Measurements from ENCODE around the gene SEC16B. TPM values are rescaled to one million over a fixed set of nuclear protein-coding genes. Genes with fewer than 3 reads are reported as not detected.

SEC16B gene
- total and polyA plus RNA-seq, 9 of the 15 experiments (the other 6 are each of a cell fraction or from before 2014, with no cell fraction given), result not detected

DNA sequence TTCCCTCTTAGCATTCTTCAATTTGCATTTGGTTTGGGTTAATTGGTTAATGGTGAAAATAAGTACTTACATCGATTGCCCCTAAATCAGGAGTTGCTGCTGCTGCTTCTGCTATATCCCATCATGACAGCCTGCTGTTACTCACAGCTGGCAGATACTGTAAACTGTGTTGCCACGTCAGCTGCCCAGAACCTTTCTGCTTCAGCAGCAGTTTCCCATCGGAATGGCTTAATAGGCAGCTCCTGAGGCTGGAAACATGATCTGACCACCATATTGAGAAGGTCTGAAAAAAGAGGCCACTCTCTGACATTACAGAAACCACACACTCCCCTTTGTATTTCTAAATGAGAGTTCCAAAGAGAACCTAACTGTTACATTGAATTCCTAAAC is 14.3 kb upstream of the SEC16B start (continued):
- TF ChIP-seq, protein P1, sequence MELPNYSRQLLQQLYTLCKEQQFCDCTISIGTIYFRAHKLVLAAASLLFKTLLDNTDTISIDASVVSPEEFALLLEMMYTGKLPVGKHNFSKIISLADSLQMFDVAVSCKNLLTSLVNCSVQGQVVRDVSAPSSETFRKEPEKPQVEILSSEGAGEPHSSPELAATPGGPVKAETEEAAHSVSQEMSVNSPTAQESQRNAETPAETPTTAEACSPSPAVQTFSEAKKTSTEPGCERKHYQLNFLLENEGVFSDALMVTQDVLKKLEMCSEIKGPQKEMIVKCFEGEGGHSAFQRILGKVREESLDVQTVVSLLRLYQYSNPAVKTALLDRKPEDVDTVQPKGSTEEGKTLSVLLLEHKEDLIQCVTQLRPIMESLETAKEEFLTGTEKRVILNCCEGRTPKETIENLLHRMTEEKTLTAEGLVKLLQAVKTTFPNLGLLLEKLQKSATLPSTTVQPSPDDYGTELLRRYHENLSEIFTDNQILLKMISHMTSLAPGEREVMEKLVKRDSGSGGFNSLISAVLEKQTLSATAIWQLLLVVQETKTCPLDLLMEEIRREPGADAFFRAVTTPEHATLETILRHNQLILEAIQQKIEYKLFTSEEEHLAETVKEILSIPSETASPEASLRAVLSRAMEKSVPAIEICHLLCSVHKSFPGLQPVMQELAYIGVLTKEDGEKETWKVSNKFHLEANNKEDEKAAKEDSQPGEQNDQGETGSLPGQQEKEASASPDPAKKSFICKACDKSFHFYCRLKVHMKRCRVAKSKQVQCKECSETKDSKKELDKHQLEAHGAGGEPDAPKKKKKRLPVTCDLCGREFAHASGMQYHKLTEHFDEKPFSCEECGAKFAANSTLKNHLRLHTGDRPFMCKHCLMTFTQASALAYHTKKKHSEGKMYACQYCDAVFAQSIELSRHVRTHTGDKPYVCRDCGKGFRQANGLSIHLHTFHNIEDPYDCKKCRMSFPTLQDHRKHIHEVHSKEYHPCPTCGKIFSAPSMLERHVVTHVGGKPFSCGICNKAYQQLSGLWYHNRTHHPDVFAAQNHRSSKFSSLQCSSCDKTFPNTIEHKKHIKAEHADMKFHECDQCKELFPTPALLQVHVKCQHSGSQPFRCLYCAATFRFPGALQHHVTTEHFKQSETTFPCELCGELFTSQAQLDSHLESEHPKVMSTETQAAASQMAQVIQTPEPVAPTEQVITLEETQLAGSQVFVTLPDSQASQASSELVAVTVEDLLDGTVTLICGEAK (IDR thresholded peaks at IDR 0.05), result peak; percentile 81
- TF ChIP-seq, protein P1 (CRISPR knock-in tag; IDR thresholded peaks at IDR 0.05), result no peak
- TF ChIP-seq, protein P2, sequence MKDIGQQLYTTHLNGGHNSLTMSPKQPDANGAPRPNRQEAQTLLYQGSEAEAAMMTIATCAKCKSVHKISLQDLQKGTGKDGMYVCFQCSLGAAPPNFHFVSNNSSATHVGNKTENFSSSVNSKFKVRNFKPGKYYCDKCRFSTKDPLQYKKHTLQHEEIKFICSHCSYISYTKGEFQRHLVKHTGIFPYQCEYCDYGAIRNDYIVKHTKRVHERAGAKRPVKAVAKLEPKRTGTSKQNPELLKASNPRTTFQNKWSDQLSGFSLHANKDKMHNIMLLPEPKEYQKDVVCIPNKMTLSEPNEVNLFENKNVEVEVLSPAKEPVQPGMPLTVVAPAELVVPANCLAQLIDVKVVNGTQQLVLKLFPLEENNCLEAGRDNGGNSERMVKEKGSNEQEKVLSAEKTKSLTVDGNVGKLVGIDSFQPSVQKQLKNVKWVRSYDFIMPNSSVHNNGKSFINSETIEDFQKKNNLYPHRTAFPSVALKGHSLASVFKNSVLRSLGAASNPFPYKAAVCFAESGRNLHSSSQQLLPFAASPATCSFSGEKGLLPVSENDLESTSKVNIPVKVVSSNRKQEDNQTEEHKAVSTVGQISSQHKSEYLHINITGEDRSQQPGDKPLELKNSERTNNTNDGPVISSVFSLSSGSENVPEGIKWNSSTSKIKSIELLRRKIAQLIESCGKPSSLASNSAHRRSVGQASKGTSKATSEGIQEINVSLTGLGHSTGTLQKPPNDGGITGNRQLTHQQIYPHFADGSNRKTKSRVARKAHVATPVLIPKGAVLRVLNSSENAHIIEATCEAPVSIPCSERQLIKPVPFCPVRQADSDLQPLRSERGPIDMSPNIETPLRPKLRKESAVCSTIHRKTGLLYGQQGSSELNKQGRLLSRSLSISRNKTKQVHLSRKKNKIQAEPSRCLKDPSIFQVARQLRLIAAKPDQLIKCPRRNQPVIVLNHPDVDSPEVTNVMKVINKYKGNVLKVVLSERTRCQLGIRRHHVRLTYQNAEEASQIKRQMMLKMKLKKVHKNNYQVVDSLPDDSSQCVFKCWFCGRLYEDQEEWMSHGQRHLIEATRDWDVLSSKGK (CRISPR knock-in tag; IDR thresholded peaks at IDR 0.05), result no peak
- TF ChIP-seq, protein P3, sequence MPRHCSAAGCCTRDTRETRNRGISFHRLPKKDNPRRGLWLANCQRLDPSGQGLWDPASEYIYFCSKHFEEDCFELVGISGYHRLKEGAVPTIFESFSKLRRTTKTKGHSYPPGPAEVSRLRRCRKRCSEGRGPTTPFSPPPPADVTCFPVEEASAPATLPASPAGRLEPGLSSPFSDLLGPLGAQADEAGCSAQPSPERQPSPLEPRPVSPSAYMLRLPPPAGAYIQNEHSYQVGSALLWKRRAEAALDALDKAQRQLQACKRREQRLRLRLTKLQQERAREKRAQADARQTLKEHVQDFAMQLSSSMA (CRISPR knock-in tag; IDR thresholded peaks at IDR 0.05), result peak; percentile 98
- TF ChIP-seq, protein P4, sequence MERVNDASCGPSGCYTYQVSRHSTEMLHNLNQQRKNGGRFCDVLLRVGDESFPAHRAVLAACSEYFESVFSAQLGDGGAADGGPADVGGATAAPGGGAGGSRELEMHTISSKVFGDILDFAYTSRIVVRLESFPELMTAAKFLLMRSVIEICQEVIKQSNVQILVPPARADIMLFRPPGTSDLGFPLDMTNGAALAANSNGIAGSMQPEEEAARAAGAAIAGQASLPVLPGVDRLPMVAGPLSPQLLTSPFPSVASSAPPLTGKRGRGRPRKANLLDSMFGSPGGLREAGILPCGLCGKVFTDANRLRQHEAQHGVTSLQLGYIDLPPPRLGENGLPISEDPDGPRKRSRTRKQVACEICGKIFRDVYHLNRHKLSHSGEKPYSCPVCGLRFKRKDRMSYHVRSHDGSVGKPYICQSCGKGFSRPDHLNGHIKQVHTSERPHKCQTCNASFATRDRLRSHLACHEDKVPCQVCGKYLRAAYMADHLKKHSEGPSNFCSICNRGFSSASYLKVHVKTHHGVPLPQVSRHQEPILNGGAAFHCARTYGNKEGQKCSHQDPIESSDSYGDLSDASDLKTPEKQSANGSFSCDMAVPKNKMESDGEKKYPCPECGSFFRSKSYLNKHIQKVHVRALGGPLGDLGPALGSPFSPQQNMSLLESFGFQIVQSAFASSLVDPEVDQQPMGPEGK (CRISPR knock-in tag; IDR thresholded peaks at IDR 0.05; ENCODE audit: borderline replicate concordance), result no peak
- TF ChIP-seq TCF3 (CRISPR knock-in tag; IDR thresholded peaks at IDR 0.05) (no peak), SIN3B (IDR thresholded peaks at IDR 0.05; ENCODE audit: low read depth) (no peak), TBP (optimal IDR thresholded peaks at IDR 0.05; ENCODE audit: low read depth, low read length) (no peak)
- TF ChIP-seq, protein P5, sequence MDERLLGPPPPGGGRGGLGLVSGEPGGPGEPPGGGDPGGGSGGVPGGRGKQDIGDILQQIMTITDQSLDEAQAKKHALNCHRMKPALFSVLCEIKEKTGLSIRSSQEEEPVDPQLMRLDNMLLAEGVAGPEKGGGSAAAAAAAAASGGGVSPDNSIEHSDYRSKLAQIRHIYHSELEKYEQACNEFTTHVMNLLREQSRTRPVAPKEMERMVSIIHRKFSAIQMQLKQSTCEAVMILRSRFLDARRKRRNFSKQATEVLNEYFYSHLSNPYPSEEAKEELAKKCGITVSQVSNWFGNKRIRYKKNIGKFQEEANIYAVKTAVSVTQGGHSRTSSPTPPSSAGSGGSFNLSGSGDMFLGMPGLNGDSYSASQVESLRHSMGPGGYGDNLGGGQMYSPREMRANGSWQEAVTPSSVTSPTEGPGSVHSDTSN (CRISPR knock-in tag; IDR thresholded peaks at IDR 0.05; ENCODE audit: low read depth), result no peak
- TF ChIP-seq, protein P5 (tag; conservative IDR thresholded peaks at IDR 0.05; ENCODE audit: low read depth), result no peak

All from K562 (cell line).